ENCODE results near the gene ARHGAP25.

ARHGAP25 gene

DNA sequence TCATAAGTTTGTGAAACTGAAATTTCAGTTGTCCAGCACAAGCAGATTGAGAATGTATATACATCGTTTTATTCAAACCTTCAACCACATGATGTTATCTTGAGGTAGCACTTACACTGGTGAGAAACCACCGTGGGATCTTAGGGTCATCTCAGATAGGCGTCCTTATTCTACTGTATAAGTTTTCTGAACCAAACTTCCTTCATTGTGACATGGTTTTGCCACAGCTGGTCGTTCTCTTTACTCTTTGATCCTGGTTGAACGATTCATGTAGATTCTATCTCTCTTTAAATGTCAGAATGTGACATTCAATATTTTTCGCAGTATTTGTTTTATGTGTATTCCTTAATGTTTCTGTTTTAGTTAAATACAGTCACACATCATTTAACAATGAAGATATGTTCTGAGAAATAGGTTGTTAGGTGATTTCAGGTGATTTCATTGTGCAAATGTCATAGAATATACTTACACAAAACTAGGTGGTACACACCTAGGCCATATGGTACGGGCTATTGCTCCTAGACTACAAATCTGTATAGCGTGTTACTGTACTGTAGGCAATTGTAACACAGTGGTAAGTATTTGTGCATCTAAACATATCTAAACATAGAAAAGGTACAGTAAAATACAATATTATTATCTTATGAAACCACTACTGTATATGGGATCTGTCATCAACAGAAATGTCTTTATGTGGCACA, 17.9 kb upstream of the ARHGAP25 start:
- in situ Hi-C loops (cut with HindIII; ENCODE audit: low sequenced_read_pairs): loop anchor here (10.0 kb wide), 1 partner anchor 252 kb away; the partner anchor contains the start of genes APLF and FBXO48

DNA sequence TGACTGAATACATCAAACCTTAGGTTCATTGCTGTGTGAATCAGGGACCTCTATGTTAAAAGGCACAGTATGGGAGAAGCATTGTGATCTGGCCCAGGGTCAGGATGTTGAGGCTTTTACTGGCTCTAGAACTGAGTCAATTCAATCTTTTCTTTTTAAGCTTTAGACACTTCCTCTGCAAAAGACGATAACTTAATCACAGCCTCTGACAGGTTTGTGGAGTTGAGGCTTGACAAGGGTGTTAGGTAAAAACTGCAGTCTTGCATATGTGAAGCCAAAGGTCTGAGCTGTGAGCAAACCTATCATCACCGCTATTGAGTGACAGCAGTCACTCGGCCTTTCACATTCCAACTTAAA, 17.3 kb upstream of the ARHGAP25 start:
- in situ Hi-C loops (cut with HindIII; ENCODE audit: low sequenced_read_pairs): loop anchor here (10.0 kb wide), 1 partner anchor 252 kb away; the partner anchor contains the start of genes APLF and FBXO48

DNA sequence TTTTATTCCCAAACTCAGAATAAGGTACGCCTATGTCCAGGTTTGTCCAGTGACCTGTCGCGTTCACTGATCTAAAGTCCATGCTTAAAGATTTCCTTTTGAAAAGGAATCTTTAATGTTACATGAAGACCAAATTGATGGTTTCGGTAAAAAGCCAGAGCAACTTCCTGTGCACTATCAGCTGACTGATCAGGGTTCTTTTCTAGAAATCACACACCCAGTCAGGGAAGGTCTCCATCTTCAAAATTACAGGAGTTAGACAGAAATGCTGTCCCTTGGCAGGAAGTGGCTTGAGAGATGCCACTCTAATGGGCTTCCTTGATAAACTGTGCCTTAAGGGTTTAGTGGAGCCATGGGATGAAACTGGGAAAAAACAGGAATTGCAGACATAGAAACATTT, 14.7 kb upstream of the ARHGAP25 start:
- in situ Hi-C loops (cut with HindIII; ENCODE audit: low sequenced_read_pairs): loop anchor here (10.0 kb wide), 1 partner anchor 255 kb away; the partner anchor contains the start of genes APLF and FBXO48

DNA sequence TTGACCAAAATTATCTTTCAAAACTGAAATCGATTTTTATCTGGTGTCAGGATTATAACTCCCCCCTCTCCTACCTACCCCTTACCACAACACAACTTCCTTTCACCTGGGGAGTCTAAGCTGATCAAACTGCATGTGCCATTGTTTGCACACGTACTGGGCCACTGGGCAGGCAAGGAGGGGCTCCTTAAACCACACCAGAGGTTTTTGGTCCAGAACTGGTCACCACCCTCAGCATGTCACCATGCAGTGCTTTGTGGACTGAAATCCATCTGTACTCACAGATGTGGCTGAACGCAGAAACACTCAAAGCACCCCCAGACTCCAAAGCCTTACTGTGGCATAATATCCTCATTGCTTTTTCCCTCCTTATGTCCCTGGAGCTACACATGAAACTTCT, 13.9 kb upstream of the ARHGAP25 start:
- in situ Hi-C loops (cut with HindIII; ENCODE audit: low sequenced_read_pairs): no loop called here

DNA sequence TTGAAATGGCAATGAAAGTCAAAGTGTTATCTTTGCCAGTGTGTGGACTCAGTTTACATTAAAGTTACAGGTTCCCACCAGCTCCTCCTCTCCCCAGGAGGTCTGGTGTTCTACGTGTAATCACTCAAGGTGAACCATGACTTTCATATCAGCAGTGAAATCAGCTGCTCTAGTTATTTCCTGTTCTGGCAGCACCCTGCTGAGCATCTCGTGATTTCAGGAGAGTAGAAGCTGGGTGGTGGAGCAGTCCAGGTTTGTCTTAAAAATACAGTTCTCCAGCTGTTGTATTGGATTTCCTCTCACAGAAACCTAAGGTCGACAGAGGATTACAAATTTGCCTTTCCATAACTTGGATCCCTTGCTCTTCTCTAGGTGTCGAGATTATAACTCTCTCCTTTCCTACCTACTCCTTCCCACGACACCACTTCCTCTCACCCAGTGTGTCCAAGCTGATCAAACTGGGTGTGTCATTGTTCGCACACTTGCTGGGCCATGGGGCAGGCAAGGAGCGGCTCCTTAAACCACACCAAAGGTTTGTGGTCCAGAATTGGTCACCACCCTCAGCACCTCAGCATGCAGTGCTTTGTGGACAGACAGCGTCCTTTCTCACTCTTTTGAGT, 13.0 kb upstream of the ARHGAP25 start:
- in situ Hi-C loops (cut with HindIII; ENCODE audit: low sequenced_read_pairs): no loop called here

DNA sequence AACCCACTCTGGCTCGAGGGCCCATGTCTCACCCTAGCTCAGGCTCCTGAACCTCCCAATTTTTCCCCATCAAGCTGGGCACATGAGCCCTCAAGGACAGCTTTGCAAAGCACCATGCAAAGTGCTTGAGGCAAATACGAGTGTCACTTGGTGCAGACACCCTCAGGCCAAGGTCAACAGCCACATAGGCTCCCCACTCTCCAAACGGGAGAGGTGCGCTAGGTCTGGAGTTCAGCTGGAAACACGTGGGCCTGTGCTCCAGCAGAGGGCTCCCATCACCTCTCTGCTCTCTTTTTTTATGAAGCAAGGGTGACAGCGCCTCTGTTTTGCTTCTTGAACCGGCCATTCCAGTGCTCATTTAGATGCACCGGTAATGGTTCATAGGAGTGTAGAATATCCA, 11.9 kb upstream of the ARHGAP25 start:
- in situ Hi-C loops (cut with HindIII; ENCODE audit: low sequenced_read_pairs): no loop called here

DNA sequence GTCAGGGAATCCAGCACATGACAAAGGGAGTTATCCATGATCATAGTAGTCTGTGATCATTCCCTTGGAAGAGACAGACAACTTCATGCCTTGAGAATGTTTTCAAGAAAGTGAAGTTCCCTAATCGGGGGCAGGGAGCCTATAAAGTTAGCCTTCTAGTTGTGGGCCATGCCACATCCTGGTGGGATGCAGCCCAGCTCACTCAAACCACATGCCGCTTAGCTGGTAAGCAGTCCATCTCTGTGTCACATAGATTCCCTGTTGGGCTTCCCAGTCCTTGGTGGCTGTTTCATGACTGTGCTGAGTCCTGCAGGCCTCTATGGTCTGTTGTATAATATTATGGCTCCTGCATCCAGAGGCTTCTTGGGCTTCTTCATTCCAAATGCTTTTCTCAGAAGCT, 11.4 kb upstream of the ARHGAP25 start:
- in situ Hi-C loops (cut with HindIII; ENCODE audit: low sequenced_read_pairs): no loop called here

DNA sequence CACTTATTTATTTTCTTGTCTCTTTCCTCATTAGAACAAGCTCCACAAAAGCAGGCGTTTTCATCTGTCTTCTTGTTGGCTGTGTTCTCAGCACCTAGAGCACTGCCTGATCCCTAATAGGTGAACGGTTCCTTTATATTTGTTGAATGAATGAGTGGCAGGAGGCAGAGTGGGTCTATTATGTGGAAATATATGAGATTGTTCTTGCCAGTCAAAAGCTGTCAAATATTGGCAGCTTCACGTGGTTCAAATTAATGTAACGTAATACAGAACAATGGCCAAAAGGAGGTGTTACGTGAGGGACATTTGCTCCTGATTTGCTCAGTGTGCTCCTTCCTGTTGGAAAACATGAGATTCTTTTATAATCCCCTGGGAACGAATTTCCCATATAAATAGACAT, 8.5 kb upstream of the ARHGAP25 start:
- in situ Hi-C loops (cut with HindIII; ENCODE audit: low sequenced_read_pairs): no loop called here

DNA sequence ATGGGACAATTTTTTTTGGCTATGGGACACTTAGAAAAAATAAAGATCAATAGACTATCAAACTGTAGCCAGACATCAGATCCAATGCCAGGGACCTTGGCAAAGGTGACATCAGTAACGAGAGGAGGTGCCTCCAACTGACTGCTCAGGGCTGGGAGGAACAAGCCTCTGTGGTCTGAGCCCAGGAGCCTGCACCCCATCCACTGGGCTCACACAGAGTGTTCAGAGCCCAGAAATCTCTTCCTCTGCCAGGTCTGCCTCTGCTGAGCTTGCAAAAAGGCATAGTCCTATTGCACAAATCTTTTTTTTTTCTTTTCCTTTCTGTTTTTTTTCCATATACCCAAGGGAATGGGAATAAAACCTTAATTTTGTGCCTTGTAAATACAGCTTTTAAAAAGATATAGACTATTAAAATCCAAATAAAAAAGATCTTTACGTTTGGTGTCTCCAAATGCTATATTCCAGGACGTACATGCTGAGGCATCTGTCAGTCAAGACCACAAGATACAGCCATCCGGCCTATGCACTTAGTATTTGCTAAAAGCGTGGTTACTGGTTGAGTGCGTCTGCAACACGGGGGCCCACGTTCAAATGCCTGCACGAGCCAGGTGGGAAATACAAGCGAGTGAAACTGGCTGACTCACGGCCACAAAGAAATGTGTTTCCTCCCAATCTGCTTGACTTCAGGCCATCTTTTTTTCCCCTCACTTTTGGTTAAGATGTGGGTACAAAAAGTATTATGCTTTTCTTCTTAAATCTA, 7.8 kb upstream of the ARHGAP25 start:
- in situ Hi-C loops (cut with HindIII; ENCODE audit: low sequenced_read_pairs): no loop called here

DNA sequence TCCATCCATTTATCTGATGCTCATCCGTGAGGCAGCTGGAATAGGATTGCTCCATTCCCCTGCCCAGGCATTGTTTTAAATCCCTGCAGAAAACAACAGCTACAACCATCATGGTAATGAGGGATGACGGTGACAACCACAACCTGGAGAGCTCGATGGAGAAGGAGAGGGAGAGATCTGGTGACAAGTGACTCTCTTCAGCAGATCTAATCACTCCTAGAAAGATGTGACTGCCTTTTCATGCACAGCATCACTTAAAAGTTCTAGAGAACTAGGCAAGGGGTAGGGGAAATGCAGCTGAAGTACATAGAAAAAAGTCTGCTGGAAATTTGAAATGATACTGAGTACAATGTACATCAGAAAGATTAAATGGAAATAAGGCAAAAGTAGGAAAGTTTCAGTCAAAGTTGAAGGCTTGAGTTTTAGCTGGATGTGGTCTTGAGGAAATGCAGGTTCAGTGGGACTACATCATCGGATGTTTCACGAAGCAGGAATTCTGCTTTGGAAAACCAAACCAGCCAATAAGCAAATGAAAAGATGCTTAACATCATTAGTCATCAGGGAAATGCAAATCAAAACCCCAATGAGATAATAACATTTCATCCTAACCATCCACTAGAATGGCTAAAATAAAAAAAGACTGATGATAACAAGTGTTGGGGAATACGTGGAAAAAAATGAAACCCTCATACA, 6.8 kb upstream of the ARHGAP25 start:
- in situ Hi-C loops (cut with HindIII; ENCODE audit: low sequenced_read_pairs): no loop called here

DNA sequence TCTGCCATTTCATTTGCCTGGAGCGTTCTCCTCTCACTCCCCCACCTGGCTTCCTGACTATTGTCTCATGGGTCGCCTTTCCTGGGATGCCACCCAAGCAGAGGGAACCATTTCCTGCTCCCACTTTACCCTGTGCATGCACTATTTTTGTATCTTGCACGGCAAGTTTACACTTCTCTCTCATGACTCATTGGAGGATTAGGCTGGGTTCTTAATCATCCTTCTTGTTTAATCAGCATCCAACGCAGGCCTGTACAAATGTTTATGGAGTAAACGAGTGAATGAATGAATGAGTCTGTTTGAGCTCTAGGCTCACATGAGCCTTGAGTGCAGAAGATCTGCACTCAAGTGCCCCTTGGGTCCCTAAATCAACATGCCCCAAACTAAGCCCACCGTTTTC, 3.8 kb upstream of the ARHGAP25 start:
- in situ Hi-C loops (cut with HindIII; ENCODE audit: low sequenced_read_pairs): no loop called here

DNA sequence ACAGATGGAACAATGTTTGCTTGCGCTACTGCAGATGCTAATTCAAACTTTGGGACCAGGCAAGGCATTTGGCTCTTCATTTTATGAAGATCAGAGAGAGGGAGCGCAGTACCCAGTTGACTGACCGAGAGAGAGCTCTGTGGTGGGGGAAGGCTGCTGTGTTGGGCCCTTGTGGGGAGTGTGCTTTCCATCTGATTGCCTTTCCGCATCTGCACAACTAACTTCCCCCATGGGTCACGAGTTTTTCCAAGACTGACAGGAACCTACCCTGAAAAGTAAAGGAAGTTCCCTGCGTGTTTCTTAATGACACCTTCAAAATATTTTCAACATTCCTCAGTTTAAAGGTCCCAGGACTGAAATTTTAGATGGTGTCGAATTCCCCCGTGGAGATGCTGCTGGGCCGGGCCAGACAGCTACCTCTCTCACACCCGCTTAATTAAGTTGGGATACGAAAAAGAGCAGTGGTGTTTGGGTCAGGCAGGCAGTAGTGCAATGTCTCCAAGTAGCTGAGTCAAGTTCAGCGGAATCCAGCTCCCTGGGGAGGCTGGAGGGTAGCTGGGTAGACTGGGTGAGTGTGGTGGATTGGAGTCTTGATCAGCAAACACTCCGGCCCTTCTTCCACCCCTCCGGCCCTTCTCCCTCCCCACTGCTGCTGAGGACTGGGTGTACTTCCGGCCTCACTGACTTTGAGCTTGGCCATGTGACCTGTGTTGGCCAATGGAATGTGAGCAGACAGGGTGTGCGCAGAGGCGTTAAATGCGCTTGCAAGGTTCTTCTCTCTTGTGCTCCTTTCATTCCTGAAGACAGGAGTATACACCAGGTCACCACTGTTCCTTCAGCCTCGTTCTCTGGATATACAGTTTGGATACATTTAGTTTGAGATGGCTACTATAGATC, 2.3 kb upstream of the ARHGAP25 start:
- in situ Hi-C loops (cut with HindIII; ENCODE audit: low sequenced_read_pairs): no loop called here

DNA sequence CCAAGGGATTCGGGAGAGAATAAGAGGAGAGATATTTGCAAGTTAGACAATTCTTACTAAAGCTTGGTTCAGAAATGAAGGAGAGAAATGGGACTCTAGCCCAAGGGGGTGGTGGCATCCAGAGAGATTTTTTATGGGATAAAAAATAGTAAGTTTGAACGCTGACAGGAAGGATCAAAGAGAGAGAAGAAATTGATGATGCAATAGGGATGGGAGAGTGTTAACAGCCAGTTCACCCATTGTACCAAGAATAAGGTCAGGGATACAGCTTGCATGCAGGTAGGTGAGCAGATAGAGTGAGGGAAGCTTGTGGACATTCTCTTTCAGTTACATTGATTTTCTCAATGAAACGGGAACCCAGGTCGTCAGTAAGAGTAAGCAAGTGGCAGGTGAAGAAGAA, 1.2 kb upstream of the ARHGAP25 start:
- in situ Hi-C loops (cut with HindIII; ENCODE audit: low sequenced_read_pairs): no loop called here

DNA sequence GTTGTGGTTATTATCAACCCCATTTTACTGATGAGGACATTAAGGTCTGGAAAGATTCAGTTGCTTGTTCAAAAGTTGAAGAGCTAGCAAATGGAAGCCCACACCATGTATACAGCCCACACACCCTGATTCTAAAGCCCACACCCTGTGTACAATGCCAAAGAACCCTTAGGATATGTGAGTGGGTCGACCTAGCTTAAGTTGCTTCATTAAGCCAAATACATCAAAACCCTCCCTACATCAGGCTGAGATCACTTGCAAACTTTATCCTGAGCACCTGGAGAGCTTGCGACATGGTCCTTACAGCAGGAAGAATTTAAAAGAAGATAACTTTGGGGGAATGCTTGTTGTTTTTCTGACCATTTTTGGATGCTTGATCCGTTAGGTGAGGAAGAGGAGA, 435 bp upstream of the ARHGAP25 start:
- in situ Hi-C loops (cut with HindIII; ENCODE audit: low sequenced_read_pairs): no loop called here

DNA sequence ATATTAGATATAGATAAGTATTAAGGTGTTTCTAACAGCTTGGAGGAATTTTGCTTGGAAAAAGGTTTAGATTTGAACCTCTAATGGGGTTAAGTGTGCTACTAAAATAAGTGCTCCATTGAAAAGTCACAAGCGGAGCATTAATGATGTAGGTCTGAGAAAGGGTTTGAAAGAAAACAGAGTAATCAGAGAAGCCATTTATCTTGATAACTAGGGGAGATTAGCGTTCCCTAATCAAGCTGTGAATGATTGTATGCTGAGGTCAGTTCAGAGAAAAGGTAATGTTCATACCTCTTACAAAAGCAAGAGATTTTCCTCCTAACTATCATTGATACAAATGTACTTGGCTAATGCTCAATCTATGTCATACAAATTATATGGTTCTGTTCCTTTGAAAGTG, 1.5 kb downstream of the ARHGAP25 start:
- in situ Hi-C loops (cut with HindIII; ENCODE audit: low sequenced_read_pairs): no loop called here

DNA sequence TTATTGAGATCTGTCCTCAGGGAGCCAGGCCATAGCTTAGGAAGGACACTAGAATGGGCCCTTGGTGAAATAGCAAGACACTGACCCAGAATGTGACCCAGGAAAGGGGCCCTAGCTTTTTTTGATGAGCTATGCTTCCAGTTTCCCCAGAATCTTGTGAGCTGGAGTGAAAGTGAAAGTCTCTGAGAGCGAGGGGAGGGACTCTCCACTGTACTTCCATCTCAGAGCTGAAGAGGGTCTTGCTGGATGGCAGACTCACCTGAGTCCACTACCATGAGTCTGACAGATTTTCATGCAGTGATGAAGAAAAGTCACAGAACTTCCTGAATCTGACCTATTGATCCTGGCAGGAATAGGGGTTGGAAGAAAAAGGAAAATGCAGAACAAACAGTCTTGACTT, 3.1 kb downstream of the ARHGAP25 start:
- in situ Hi-C loops (cut with HindIII; ENCODE audit: low sequenced_read_pairs): no loop called here

DNA sequence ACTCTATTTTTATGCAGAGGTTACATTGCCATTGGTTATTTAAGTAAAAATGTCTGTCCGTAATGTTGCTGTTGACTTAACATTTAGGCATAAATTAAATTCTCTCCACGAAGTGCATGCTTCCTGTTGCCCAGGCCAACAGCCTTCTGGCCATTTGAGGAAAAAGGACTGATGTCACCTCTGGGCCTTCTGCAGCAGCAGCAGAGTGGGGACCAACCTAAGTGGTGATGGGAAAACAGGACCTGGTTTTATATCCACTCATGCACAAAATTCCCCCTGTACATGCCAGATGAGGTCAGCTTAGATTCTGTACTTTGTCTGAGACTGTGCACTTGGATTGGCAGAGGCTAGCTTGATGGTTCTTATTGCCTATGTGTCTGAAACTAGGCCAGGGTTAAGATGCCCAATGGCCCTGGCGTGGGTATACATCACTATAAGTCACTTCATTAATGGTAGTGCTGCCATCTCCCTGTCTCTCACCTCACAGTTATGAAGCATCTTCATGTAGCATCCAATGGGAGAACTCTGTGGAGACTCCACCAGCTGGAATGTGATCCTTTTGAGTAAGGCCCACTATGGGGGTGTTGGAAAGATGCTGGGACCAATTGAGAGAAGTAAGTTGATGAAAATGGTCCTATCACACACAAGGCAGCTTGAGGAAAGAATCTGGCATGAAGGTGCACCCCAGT, 4.4 kb downstream of the ARHGAP25 start:
- in situ Hi-C loops (cut with HindIII; ENCODE audit: low sequenced_read_pairs): no loop called here

DNA sequence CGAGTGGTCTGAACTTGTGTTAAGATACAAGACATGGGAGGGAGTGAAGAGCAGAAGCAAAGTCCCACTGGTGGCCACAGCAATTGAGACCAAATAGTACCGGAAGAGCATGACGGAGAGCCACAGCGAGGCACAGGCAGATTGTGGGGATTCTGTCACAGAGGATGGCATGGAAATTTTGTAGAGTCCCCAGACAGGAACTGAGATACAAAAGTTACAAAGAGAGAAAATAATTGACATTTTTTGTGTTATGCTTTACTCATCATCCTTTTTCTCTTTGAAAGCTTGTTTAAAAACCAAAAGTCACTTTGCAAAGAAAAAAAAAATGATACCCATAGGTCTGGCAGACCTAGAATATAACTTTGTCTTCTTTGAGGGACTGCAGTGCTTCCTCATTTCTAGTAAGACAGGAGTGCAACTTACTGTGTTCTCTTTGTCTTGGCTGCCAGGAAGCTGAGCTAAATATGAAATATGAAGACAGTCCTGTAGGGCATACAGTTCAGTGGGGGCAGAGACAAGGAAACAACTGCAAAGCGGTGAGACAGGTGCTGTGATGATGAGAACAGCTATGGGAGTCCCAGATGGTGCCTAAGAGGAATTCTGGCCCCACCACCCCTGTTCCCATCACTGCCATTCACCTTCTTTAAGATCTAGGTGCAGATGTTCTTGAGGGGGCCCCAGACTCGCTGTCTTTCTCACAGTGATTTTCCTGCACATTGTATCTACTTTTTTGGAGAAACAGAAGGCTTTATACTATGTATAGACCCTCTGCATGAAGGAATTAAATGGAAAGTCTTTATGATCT, 5.2 kb downstream of the ARHGAP25 start:
- in situ Hi-C loops (cut with HindIII; ENCODE audit: low sequenced_read_pairs): no loop called here

DNA sequence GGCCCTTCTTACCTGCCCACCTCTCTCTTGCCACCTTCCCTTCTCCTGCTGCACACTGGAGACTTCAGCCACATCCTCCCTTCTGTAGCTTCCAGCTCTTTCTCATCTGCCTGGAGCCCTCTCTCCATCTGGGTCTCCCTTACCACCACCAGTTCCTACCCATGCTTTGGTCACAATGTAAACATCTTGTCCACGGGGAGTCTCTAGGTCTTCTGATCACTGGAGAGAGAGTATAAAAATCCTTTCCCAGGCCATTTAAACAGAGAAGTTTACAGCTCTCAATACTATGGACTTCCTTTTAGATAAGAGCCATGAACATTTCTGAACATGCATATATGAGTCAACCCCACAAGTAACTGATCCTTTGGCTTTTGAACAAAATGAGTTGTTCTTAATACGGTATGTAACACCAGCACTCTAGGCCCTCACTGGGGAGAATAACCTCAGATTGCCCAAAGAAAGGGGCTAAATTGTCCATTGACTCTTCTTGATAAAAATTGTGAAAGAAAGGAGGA, 5.8 kb downstream of the ARHGAP25 start:
- in situ Hi-C loops (cut with HindIII; ENCODE audit: low sequenced_read_pairs): no loop called here

Data from DLD1 (cell line).